Measurements from ENCODE around the gene STPG2. TPM values are rescaled to one million over a fixed set of nuclear protein-coding genes. Genes with fewer than 3 reads are reported as not detected.
A peak's percentile ranks its signal among the peaks of the same experiment; 100 is the strongest.

The STPG2 gene
- total and polyA plus RNA-seq, 7 donors = 0.06 to 0.71 (median 0.33) TPM; not detected in 4

GRCh38 chr4:97624204-97624603, 519.1 kb downstream of the STPG2 start:
- TF ChIP-seq POLR2A (IDR thresholded peaks at IDR 0.05) (no peak), POLR2AphosphoS5 (IDR thresholded peaks at IDR 0.05) (no peak)
- TF ChIP-seq, protein P1, sequence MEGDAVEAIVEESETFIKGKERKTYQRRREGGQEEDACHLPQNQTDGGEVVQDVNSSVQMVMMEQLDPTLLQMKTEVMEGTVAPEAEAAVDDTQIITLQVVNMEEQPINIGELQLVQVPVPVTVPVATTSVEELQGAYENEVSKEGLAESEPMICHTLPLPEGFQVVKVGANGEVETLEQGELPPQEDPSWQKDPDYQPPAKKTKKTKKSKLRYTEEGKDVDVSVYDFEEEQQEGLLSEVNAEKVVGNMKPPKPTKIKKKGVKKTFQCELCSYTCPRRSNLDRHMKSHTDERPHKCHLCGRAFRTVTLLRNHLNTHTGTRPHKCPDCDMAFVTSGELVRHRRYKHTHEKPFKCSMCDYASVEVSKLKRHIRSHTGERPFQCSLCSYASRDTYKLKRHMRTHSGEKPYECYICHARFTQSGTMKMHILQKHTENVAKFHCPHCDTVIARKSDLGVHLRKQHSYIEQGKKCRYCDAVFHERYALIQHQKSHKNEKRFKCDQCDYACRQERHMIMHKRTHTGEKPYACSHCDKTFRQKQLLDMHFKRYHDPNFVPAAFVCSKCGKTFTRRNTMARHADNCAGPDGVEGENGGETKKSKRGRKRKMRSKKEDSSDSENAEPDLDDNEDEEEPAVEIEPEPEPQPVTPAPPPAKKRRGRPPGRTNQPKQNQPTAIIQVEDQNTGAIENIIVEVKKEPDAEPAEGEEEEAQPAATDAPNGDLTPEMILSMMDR (IDR thresholded peaks at IDR 0.05) = no peak
- Histone ChIP-seq H3K27me3 (no peaks in the 10 kb centered on the region), H3K4me3 (no peak overlapping the region), H3K27ac (no peak overlapping the region), H3K9me3 (no peaks in the 10 kb centered on the region), H3K36me3 (no peaks in the 10 kb centered on the region), H3K4me1 (no peaks in the 10 kb centered on the region)
- no peak for DNase-seq
- intact Hi-C loops (cut with DNase I) = no loop called here
- WGBS, 2 donors = 90 to 91% methylated on average over 4 of the region's 4 CpGs

GRCh38 chr4:97605932-97606331, 537.3 kb downstream of the STPG2 start:
- no peak overlapping the region for H3K4me3 ChIP-seq
- H3K27me3 ChIP-seq = no peaks in the 10 kb centered on the region
- no peaks in the 10 kb centered on the region for H3K9me3 ChIP-seq
- intact Hi-C loops (cut with DNase I) = no loop called here
- no peak for DNase-seq
- no peaks in the 10 kb centered on the region for H3K36me3 ChIP-seq
- no peaks in the 10 kb centered on the region for H3K4me1 ChIP-seq
- WGBS, 2 donors = 2 to 8% methylated on average over 2 of the region's 2 CpGs
- H3K27ac ChIP-seq = no peak overlapping the region
- TF ChIP-seq POLR2A (IDR thresholded peaks at IDR 0.05) = no peak
- no peak for TF ChIP-seq POLR2AphosphoS5 (IDR thresholded peaks at IDR 0.05)
- TF ChIP-seq, protein P1 (IDR thresholded peaks at IDR 0.05) = no peak
- TF ChIP-seq EP300 (IDR thresholded peaks at IDR 0.05) = no peak

DNA sequence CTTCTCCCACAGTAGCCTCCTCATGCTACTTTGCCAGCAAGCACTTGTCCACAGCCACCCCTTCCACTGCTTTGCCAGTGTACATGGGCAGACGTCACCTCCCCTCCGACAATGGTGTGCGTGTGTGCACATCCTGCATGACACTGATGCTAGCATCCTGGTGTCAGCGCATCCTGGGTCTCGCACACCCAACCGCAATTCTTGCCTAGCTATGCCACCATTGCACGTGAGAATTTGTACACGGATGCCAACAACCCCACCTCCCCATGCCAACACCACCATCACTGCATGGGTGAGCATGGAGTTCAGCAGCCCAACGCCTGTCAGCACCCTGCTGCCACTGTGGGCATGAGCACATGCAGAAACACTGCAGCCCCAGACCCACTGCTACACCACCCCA, 550.0 kb downstream of the STPG2 start:
- TF ChIP-seq POLR2A (IDR thresholded peaks at IDR 0.05) = no peak
- TF ChIP-seq, protein P1 (IDR thresholded peaks at IDR 0.05) = no peak
- TF ChIP-seq EP300 (IDR thresholded peaks at IDR 0.05) = no peak
- no peak for TF ChIP-seq POLR2AphosphoS5 (IDR thresholded peaks at IDR 0.05)
- WGBS, 2 donors = 93 to 96% methylated on average over 9 of the region's 9 CpGs
- intact Hi-C loops (cut with DNase I) = no loop called here

DNA sequence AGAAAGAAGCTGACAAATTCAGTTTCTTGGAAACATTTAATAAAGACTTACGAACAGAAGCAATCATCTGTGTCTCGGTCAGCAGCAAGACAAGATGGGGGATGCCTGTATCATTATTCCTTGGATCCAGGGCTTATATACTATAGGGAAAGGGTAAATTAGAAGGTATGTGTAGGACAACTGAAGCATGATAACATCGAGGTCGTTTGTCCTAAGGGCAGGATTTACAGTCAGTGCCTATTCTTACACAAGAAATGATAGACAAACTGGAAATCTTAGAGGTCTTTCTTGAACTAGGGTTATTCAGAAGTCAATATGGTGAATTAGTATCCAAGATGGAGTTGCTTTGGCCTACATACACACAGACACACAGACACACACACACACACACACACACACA, 553.0 kb downstream of the STPG2 start:
- Histone ChIP-seq H3K4me3 (no peak overlapping the region), H3K27ac (no peak overlapping the region), H3K4me1 (no peaks in the 10 kb centered on the region), H3K36me3 (no peaks in the 10 kb centered on the region), H3K27me3 (no peaks in the 10 kb centered on the region), H3K9me3 (no peaks in the 10 kb centered on the region)
- DNase-seq = no peak
- 85 to 89% methylated on average over 4 of the region's 4 CpGs for WGBS, 2 donors
- TF ChIP-seq, protein P1 (IDR thresholded peaks at IDR 0.05) = no peak
- TF ChIP-seq POLR2AphosphoS5 (IDR thresholded peaks at IDR 0.05) (no peak), EP300 (IDR thresholded peaks at IDR 0.05) (no peak), POLR2A (IDR thresholded peaks at IDR 0.05) (no peak)
- intact Hi-C loops (cut with DNase I) = no loop called here

More for the DNA sequence above, 550.0 kb downstream of the STPG2 start:
- Histone ChIP-seq H3K9me3 (no peaks in the 10 kb centered on the region), H3K27me3 (no peaks in the 10 kb centered on the region), H3K36me3 (no peaks in the 10 kb centered on the region), H3K4me3 (no peak overlapping the region), H3K27ac (no peak overlapping the region), H3K4me1 (no peaks in the 10 kb centered on the region)
- peak; percentile 41 for DNase-seq

DNA sequence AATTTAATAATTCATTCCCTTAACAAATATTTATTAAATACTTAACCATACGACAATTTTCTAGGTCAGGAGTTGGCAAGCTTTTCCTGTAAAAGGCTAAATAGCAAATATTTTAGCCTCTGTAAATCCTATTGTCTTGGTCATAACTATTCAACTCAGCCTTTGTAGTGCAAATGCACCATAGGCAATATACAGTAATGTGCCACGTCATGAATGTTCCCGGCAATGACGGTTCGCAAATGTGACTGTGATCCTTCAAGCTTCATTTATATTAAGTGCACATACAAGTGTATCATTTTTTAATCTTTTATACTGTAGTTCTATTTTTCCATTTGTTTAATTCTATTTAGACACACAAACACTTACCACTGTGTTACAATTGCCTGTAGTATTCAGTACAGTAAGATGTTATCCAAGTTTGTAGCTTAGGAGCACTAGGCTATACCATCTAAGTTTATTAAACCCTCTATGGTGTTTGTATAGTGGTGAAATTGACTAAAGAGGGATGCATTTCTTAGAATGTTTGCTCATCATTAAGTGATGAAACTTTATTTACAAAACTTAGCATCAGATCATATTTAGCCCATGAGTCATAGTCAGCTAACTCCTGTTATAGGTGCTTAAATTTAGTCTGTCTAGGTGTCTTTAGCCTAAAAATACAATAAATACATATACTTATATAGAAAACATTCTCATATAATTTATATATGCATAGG, 553.6 kb downstream of the STPG2 start:
- Histone ChIP-seq H3K36me3 (no peaks in the 10 kb centered on the region), H3K4me1 (no peaks in the 10 kb centered on the region), H3K4me3 (no peak overlapping the region), H3K9me3 (no peaks in the 10 kb centered on the region), H3K27me3 (no peaks in the 10 kb centered on the region), H3K27ac (no peak overlapping the region)
- DNase-seq = no peak
- intact Hi-C loops (cut with DNase I) = no loop called here
- no peak for TF ChIP-seq POLR2A (IDR thresholded peaks at IDR 0.05)
- no peak for TF ChIP-seq EP300 (IDR thresholded peaks at IDR 0.05)
- no peak for TF ChIP-seq POLR2AphosphoS5 (IDR thresholded peaks at IDR 0.05)
- TF ChIP-seq, protein P1 (IDR thresholded peaks at IDR 0.05) = no peak
- 92 to 97% methylated on average over 5 of the region's 5 CpGs for WGBS, 2 donors
